Measurements from ENCODE around the gene DDTL.

The DDTL gene

DNA sequence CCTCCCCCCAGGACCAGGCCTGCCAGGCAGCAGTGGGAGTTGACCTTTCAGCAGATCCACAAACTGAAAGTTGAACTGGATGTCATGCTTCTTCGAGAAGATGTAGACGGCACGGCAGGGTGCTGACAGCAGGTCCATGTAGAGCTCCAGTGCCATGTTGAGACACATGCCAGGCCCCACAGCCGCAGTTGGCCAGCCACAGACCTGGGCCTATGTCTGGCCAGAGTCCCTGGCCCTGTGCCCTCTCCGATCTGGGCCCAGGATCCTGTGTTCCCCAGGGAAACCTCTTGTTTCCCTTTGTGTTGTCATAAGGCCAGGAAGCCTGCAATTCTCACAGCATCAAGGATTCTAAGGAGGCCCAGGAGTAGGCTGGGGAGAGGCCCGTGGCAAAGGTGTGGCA lies 38.5 kb downstream of the DDTL start, which contains the start of gene GSTT4:
TSS of gene GSTT4 (minus strand) at position 253 of the 400 bp plus-strand sequence. CDS start at position 156, 97 bp downstream.
- Histone ChIP-seq H2AFZ (ENCODE audit: low read depth, low read length, severe bottlenecking) (no peak within 1 kb of the TSS), H4K20me1 (ENCODE audit: low read depth, low read length) (no peaks in the 10 kb centered on the region), H3K9me2 (replicated peaks; ENCODE audit: insufficient read depth, low read length) (no peaks in the 10 kb centered on the region), H3K9ac (ENCODE audit: low read length) (no peak within 1 kb of the TSS), H3F3A (ENCODE audit: insufficient read depth) (0 out of 2 replicates have a peak, but pooled peaks cover under 1% of the 10 kb centered on the region), H3K9me3 (ENCODE audit: insufficient read depth, low read length) (peaks cover 10% of the 10 kb centered on the region; the same call in 1 of the 2 replicates), H3K36me3 (ENCODE audit: low read length) (no peaks in the 10 kb centered on the region), H3K4me3 (ENCODE audit: insufficient read depth, low read length, poor library complexity, severe bottlenecking) (no peak within 1 kb of the TSS), H3K79me2 (ENCODE audit: insufficient read depth, low read length) (no peaks in the 10 kb centered on the region), H3K27me3 (ENCODE audit: low read length) (no peaks in the 10 kb centered on the region), H3K27ac (ENCODE audit: low read depth, low read length) (no peak within 1 kb of the TSS), H3K4me2 (ENCODE audit: low read depth, low read length, poor library complexity, severe bottlenecking) (no peak within 1 kb of the TSS)
- no peak for TF ChIP-seq EZH2phosphoT487 (conservative IDR thresholded peaks at IDR 0.05; ENCODE audit: low read length)
- TF ChIP-seq, protein P1, sequence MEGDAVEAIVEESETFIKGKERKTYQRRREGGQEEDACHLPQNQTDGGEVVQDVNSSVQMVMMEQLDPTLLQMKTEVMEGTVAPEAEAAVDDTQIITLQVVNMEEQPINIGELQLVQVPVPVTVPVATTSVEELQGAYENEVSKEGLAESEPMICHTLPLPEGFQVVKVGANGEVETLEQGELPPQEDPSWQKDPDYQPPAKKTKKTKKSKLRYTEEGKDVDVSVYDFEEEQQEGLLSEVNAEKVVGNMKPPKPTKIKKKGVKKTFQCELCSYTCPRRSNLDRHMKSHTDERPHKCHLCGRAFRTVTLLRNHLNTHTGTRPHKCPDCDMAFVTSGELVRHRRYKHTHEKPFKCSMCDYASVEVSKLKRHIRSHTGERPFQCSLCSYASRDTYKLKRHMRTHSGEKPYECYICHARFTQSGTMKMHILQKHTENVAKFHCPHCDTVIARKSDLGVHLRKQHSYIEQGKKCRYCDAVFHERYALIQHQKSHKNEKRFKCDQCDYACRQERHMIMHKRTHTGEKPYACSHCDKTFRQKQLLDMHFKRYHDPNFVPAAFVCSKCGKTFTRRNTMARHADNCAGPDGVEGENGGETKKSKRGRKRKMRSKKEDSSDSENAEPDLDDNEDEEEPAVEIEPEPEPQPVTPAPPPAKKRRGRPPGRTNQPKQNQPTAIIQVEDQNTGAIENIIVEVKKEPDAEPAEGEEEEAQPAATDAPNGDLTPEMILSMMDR (IDR thresholded peaks at IDR 0.05; ENCODE audit: insufficient read depth, low read length, poor library complexity, severe bottlenecking), result no peak

DNA sequence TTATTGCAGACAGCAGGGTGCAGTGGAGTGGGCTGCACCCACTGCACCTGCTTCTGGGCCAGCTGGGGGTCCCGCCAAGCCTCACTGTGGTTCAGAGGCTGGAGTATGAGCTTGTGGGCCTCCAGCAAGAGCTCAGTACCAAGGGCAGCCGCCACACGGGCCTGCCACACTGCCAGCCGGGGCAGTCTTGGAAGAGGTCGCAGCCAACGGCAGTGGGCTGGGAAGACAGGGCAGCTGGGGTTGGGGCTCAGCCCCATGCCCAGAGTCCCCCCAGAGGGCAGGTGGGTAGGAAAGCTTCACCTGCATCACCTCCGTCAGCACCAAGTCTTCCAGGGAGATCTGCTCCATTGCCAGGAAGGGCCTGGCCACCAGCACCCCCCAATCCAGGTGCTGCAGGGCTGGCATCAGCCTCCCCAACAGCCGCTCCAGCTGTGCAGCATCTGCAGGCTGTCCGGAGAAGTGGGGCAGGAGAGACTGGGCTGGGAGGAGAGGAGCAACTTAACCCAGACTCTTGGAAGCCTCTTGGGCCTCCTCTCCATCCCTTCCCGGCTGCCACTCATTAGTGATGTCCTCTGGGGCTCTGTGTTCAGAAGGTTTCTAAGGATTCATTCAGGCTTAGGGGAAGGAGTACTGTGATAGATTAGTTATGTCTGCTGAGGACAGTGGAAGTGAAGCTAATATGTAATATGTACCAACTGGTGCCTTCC lies 39.7 kb downstream of the DDTL start:
- H3K36me3 ChIP-seq (ENCODE audit: low read length), result no peaks in the 10 kb centered on the region
- H3K9me2 ChIP-seq (replicated peaks; ENCODE audit: insufficient read depth, low read length), result no peaks in the 10 kb centered on the region
- H3K79me2 ChIP-seq (ENCODE audit: insufficient read depth, low read length), result no peaks in the 10 kb centered on the region
- H3K4me3 ChIP-seq (ENCODE audit: insufficient read depth, low read length, poor library complexity, severe bottlenecking), result no peak overlapping the region
- H3K27me3 ChIP-seq (ENCODE audit: low read length), result no peaks in the 10 kb centered on the region
- H3K9ac ChIP-seq (ENCODE audit: low read length), result no peak overlapping the region
- H3K4me2 ChIP-seq (ENCODE audit: low read depth, low read length, poor library complexity, severe bottlenecking), result no peak overlapping the region
- H4K20me1 ChIP-seq (ENCODE audit: low read depth, low read length), result no peaks in the 10 kb centered on the region
- H3F3A ChIP-seq (ENCODE audit: insufficient read depth), result 0 out of 2 replicates have a peak, but pooled peaks cover 4% of the 10 kb centered on the region
- H3K9me3 ChIP-seq (ENCODE audit: insufficient read depth, low read length), result peaks cover 10% of the 10 kb centered on the region; the same call in 1 of the 2 replicates
- no peak overlapping the region for H3K27ac ChIP-seq (ENCODE audit: low read depth, low read length)
- H2AFZ ChIP-seq (ENCODE audit: low read depth, low read length, severe bottlenecking), result no peak overlapping the region
- TF ChIP-seq, protein P1 (IDR thresholded peaks at IDR 0.05; ENCODE audit: insufficient read depth, low read length, poor library complexity, severe bottlenecking), result no peak
- no peak for TF ChIP-seq EZH2phosphoT487 (conservative IDR thresholded peaks at IDR 0.05; ENCODE audit: low read length)

DNA sequence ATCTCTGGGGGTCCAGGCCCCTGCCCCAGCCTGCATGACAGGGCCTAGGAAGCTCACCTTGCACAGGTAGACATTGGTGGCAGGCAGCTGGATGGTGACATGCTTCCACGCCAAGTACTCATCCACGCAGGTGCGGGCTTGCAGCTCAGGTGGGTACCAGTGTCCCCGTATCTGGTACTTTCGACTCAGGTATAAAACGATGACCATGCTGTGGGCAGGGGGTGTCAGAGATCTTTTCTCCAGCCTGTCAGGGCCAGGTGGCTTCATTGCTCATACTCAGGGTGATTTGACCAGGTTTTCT lies 40.2 kb downstream of the DDTL start:
- no peak overlapping the region for H3K4me3 ChIP-seq (ENCODE audit: insufficient read depth, low read length, poor library complexity, severe bottlenecking)
- no peaks in the 10 kb centered on the region for H3K36me3 ChIP-seq (ENCODE audit: low read length)
- H3K27ac ChIP-seq (ENCODE audit: low read depth, low read length), result no peak overlapping the region
- no peaks in the 10 kb centered on the region for H4K20me1 ChIP-seq (ENCODE audit: low read depth, low read length)
- 0 out of 2 replicates have a peak, but pooled peaks cover 4% of the 10 kb centered on the region for H3F3A ChIP-seq (ENCODE audit: insufficient read depth)
- no peaks in the 10 kb centered on the region for H3K9me2 ChIP-seq (replicated peaks; ENCODE audit: insufficient read depth, low read length)
- H3K79me2 ChIP-seq (ENCODE audit: insufficient read depth, low read length), result peaks cover 5% of the 10 kb centered on the region
- no peak overlapping the region for H3K4me2 ChIP-seq (ENCODE audit: low read depth, low read length, poor library complexity, severe bottlenecking)
- peaks cover 10% of the 10 kb centered on the region; the same call in 1 of the 2 replicates for H3K9me3 ChIP-seq (ENCODE audit: insufficient read depth, low read length)
- H3K9ac ChIP-seq (ENCODE audit: low read length), result no peak overlapping the region
- no peak overlapping the region for H2AFZ ChIP-seq (ENCODE audit: low read depth, low read length, severe bottlenecking)
- TF ChIP-seq, protein P1 (IDR thresholded peaks at IDR 0.05; ENCODE audit: insufficient read depth, low read length, poor library complexity, severe bottlenecking), result no peak
- TF ChIP-seq EZH2phosphoT487 (conservative IDR thresholded peaks at IDR 0.05; ENCODE audit: low read length), result no peak
- no peaks in the 10 kb centered on the region for H3K27me3 ChIP-seq (ENCODE audit: low read length)

Measured in SU-DHL-6 (cell line).